Right lung (tissue), 5 donors: ENCODE results near the gene DNAH12. TPM values are rescaled to one million over a fixed set of nuclear protein-coding genes. Genes with fewer than 3 reads are reported as not detected.
"Not testable (repeated sequence)": the region's sequence is repeated elsewhere in the genome, so short reads cannot be mapped to it uniquely, and the experiment has no call there.

Experiments
- DNase-seq, 2 donors: peaks; one replicate each; pipeline ENCODE4 v3.0.0-alpha.2; 2013
- polyA plus RNA-seq, 5 donors: library from polyadenylated mRNA; unstranded; fragments of 120-200 nt; gene quantifications; one replicate each; pipeline versions ENCODE4 v1.2.1 to v1.2.3, GENCODE V29; 2013; ENCODE audit warnings: inconsistent platforms in 1 of 5, low replicate concordance in 1 of 5; ENCODE audit not compliant: insufficient read length in 5 of 5, insufficient read depth in 1 of 5

DNAH12 gene
- polyA plus RNA-seq, 5 donors: 1.7 to 10.0 (median 7.2) TPM

DNA sequence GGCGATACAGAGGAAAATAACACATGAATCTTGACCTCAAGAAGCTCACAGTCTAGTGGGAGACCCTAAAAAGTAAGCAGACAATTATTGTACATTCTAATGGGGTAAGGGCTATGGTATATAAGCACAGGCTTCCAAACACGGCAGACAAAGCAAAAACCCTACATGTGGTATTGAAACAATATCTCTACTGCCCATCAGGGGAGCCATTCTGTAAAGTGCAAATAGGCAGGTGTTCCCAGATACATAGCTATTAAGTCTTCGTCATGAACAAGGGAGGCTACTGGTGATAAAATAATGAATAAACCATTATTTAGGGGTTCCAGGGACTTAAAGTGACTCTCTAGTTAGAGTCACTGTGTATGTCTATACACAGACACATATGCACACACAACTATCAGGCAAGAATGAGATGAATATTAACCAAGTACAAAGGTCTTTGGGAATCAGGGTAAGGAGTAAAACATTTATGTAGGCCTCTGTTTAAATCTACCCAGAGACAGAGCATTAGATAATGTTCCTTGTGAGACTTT, 213.0 kb downstream of the DNAH12 start:
- no peak for DNase-seq

DNA sequence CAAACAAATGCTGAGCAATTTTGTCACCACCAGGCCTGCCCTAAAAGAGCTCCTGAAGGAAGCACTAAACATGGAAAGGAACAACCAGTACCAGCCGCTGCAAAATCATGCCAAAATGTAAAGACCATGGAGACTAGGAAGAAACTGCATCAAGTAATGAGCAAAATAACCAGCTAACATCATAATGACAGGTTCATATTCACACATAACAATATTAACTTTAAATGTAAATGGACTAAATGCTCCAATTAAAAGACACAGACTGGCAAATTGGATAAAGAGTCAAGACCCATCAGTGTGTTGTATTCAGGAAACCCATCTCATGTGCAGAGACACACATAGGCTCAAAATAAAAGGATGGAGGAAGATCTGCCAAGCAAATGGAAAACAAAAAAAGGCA, 217.6 kb downstream of the DNAH12 start:
- not testable (repeated sequence) for DNase-seq

DNA sequence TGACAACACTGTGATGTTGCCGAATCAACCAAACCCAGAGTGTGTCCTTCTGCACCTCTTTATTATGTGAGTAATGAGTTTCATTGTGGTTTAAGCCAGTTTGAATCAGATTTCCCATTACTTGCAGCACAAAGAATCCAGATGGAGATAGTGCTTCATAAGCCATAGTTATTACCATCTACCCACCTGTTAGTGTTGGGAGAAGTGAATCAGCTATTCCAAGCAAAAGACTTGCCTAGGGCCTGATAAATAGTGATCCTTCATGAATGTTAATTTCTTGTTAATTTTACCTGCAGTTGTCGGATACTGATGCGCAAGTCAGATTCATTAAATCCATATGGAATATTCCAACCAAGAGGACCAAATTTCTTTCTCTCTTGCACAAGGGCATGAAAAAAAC, 229.9 kb downstream of the DNAH12 start:
- no peak for DNase-seq

DNA sequence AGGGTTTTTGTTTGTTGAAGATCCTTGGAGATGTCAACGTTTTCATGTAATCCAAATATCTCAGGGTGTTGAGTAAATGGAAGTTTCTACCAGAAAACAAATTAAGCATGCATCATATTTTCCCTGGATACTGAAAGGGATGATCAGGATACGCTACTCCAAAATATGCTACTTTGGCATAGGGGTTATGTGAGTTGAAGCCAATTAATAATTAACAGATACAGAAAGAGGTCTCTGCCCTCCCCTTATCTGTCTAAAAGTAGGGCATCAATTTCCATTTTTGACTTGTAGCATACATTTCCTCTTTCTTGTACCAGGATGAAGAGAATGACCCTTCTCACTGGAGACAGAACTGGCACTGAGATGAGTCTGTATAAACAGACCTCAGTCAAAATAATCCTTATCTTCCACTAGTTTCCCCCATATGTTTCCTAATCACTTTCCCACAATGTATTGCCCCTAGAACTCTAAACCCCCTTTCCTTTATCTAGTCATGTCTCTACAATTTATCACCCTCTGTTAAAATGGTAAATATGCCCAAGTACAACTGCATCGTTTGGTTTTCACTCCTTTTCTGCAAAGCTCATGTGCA, 234.3 kb downstream of the DNAH12 start:
- no peak for DNase-seq

DNA sequence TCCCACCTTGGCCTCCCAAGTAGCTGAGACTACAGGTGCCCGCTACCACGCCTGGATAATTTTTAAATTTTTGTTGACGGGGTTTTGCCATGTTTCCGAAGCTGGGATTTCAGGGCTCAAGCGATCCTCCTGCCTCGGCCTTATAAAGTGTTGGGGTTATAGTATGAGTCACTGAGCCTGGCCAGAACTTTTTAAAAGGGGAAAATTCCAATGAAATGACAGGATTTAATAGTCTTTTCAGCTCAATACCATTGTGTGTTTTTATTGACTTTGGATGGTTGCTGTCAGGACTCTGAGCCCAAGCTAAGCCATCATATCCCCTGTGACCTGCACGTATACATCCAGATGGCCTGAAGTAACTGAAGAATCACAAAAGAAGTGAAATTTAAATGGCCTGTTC, 240.6 kb downstream of the DNAH12 start:
- DNase-seq: not testable (repeated sequence)

DNA sequence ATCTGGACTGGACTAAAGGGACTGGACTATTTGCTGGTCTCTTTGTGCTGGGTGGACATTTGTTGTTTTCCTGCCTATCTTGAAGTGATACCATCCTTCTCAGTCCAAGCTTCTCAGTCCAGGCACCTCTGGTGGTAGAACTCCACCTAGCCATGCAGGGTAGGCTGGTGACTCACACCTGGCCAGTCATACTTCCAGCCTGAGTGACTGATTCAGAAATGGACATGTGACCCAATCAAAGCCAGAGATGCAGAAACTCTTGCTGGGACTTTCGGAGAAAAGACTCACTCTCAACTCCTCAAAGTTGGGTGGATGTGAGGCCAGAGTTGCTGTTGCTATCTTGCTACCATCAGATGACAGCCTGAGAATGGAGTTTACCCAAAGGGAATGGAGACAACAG, 246.1 kb downstream of the DNAH12 start:
- DNase-seq: no peak

DNA sequence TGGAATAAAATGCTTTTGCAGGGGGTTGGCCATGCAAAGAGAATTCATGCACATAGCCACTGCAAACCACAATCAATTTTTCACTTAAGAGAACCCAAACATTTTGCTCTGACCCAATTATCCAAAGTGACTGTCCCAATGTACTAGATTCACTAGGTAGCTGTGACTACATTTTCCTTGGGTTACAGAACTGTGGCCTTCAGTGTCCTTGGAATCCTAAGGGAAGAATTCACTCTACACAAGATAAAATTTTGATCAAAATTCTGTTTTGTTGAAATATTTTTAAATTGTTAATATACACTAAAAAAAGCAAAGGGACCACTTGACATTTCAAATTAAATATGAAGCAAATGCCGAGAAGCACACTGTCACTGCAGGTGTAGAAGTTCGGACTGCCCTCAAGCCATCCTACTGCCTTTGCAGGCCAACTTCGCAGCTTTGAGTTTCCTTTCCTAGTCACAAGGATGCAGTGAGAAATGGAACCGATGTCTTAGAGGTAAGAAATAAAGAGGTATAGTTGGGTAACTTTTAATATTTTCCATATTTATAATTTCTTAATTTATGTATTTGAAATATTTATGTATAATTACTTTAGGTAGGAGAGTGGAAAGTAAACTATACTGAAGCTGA, 251.1 kb downstream of the DNAH12 start:
- no peak for DNase-seq

DNA sequence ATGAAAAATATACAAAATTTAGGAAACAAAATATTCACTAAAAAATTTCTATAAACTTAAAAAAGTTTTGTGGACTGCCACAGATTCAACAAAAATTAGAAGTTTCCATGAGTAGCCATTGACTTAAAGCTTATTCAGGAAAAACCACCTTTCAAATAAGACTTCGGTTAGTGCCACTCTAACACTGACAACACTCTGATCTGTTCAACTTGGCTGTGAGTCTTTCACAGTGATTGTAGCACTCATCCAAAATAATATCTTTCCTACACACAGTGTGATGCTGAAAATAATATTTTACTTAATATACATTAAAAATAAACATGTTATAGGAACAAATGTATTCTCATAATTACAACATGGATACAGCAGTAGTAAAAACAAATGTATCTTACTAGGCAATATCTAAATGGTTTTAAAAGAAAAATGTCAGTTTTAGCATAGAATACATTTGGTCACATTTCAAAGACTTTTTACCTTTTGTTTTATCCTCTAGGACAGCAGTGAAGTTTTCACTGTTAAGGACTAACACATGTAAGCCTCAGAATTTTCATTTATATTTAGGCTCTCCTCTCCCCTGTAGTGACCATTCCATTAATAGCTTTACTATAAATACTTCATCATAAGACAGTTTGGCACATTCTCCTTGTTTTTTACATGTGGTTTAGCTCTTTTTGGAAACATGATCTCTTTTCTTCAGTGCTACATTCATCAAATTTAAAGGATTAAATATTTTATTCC, 251.8 kb downstream of the DNAH12 start, which contains the start of gene ASB14:
TSS of gene ASB14 (minus strand) at position 527 of the 738 bp plus-strand sequence. CDS start 652 bp downstream, outside the sequence.
- no peak for DNase-seq

DNA sequence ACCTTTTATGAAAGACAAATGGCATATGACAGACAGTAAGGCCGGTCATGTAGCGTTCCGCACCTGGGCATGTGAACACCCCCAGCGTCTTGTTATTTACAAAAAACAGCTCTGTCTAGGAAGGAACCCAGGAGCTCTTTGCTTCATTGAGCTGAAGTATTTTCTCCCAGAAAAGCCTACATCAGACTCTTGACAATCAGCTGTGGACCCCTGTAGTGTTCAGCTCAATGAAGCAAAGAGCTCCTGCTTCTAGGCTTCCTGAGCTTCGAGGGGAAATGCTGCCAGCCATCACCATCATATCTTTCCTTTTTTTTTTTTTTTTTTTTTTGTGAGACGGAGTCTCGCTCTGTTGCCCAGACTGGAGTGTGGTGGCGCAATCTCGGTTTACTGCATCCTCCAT, 255.7 kb downstream of the DNAH12 start:
- no peak for DNase-seq

DNA sequence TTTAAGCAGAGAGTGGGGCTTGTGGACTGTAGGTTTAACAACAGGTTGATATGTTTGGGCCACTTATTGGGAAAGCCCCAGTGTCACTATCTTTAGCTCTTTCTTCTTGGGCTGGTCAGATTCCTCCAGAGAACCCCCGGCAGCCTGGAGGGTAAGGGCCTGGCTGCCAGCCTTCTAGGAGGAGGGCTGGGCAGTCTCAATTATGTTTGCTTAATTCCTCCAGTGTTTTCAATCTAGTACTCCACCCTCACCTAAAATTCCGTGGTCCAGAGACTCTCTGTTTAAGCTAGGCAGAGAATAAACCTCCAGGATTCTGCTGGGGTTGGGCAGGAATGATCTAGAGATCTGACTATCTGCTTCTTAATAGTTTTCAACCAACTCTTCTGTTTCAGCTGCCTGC, 256.9 kb downstream of the DNAH12 start:
- no peak for DNase-seq

DNA sequence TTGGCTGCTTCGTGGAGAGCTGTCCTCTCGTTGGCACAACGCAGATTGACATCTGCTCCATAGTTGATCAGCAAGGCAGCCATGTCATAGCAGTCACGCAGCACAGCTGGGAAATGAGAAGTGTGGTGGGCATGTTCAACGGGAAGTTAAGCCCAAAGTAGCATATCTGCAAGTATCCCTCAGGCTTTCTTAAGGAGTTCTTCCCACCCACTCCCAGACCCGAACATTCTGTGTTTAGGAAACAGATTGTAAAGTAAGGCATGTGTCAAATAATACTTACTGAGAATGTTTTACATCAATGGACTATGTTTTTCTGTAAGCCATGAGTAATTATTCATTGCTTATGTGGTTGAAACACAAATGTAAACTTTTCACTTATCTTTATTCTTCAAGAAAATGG, 260.8 kb downstream of the DNAH12 start:
- no peak for DNase-seq

DNA sequence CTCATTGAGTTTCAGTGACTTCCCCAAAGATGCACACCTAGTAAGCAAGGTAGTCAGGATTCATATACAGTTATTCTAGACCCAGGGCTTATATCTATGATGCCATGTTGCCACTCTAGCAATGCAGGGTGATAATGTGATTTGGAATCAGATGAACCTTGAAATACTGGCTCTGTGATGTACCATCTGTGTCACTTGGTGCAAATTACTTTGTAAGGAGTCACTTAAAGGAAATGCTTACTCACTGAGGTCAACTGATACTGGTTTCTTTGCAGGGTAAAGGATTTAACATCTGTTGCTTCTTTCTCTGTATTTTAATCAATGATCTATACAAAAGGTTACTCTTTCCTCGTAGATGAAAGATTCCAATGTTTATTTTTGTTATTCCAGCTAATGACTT, 262.4 kb downstream of the DNAH12 start:
- DNase-seq: no peak

DNA sequence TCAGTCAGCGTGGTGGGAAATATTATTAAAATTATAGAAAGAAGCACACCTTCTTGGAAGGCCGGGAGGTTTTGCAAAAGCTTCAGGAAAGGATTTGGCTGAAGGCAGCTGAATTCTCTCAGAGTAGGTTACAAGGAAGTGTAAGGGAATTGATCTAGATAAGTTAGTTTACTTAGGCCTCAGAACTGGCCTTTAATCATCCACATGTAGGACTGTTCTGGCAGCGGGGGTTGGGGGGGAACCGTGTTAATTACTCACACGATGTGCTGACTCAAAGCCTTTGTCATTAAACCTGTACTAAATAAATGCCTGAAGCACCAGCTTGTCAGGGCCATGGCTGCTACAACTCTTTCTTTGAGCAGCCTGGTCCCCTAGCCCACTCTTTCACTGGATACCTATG, 264.5 kb downstream of the DNAH12 start:
- DNase-seq: no peak

DNA sequence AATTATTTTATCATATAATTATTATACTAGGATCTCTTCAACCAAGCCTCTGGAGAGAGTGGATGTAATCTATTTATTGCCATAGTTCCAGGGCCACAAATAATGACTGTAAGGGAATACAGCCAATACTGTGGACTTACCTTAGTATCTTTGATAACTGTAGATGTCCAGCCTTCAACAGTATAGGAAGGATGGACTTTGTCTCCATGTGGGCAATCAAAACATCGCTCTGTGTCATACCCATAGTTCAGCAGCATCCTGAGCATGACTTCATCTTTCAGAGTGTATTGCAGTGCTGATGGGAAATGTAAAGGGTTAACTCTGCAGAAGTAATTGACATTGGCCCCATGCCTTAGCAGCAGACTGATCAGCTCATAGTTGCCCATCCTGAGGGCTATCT, 265.9 kb downstream of the DNAH12 start:
- no peak for DNase-seq

DNA sequence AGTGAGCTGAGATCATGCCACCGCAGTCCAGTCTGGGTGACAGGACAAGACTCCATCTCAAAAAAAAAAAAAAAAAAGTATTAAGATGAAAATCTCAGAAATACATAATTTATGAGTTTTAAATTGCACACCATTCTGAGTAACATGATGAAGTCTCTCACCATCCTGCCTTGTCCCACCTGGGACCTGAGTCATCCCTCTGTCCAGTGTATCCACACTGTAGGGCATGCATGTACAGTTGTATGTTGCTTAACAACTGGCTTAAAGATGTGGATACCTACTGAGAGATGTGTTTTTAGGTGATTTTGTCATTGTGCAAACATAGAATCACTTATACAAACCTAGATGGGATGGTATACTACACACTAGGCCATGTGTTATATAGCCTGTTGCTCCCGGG, 268.8 kb downstream of the DNAH12 start:
- no peak for DNase-seq

DNA sequence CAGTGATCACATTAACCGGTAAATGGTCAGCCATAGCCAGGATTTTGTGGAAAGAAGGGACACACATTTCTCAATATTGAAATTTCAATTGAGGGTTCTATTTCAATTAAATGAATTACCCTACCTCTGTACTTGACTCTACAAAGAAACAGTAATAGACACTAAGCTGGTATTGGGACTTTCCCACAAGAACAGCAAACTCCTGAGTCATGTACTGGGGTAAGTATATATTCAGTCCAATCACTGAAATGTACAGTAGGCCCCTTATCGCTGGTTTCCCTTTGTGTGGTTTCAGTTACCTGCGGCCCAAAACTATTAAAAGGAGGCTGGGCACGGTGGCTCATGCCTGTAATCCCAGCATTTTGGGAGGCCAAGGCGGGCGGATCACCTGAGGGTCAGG, 269.3 kb downstream of the DNAH12 start:
- no peak for DNase-seq

DNA sequence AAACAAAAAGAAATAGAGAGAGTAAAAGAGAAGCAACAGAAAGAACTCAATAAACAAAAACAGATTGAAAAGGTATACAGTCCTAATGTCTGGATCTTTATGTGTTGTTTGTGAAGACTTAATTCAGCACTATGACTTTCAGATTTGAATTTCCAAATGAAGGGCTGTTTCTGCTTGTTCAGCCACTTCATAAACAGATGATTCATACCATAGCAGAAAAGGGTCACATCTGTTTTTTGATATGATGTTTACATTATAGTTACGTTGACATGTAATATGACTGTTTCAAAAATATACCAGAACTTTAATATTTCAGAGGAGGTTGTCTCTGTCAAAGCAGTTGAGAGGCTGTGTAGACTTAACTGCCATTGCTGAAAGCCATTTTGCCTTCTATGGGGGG, 275.7 kb downstream of the DNAH12 start:
- no peak for DNase-seq

DNA sequence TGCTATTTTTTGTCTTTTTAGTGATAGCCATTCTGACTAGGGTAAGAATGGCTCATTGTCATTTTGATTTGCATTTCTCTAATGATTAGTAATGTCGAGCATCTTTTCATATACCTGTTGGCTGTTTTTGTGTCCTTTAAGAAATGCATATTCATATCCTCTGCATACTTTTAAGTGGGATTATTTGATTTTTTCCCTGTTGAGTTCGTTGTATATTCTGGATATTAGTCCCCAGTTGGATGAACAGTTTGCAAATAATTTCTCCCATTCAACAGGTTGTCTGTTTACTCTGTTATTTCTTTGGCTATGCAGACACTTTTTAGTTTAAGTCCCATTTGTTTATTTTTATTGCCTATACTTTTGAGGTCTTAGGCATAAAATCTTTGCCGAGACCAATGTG, 282.2 kb downstream of the DNAH12 start:
- DNase-seq: no peak

DNA sequence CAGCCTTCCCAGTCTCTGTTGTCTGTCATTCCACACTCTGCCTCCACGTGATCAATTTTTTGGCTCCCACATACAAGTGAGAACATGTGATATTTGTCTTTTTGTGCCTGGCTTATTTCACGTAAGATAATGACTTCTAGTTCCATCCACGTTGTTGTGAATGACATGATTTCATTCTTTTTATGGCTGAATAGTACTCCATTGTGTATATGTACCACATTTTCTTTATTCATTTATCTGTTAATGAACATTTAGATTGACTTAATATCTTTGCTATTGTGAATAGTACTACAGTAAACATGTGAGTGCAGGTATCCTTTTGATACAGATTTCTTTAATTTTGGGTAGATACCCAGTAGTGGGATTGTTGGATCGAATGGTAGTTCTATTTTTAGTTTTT, 283.0 kb downstream of the DNAH12 start:
- DNase-seq: no peak

DNA sequence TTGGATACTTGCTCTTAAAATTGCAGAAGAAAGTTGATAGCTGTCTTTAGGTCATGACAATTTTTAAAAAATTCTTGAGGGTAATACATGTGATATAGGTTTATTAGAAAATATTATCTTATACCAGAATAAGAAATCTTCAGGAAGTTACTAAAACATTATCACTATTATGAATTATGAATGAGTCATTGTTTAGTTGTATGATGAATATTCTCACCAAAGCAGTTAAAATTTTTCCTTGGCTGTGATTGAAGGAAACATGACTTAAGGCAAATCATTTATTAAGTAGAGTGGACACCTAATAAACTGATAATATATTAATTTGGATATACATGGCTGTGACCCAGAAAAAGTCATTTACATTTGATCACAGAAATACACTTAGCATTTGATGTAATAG, 286.5 kb downstream of the DNAH12 start:
- no peak for DNase-seq

DNA sequence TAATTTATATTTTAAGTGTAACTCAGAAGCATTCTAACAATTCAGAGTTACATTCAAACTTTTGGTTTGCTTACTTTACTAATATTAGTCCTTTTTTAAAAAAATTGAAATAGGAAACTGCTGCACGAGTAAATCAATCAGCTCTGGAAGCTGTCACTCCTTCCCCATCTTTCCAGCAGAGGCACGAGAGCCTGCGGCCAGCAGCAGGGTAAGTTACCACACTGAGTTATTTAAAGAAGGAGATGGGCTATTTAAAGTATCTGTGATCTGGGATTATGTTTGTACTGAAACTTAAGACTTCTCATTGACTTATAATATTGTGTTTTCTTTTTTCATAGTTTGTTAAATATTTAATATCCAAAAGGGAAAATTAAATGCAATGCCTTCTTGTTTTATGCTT, 287.3 kb downstream of the DNAH12 start:
- DNase-seq: no peak

DNA sequence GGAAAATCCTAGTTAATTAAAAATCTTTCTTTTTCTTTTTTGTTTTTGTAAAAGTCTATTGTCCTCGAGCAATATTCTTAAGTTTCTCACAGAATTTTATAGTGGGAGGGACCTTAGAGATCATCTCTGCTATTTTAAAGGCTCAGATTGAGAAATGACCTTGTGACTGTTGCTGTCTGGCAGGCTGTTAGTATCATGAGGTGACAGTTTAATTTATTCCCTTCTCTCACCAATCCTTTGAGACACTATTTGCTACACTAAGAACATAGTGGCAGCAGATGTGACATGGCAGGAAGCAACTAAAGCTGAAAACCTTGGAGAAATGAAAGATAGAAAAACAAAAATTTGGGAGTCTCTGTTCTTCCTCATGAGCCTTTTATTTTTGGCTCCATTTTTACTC, 291.7 kb downstream of the DNAH12 start:
- no peak for DNase-seq

DNA sequence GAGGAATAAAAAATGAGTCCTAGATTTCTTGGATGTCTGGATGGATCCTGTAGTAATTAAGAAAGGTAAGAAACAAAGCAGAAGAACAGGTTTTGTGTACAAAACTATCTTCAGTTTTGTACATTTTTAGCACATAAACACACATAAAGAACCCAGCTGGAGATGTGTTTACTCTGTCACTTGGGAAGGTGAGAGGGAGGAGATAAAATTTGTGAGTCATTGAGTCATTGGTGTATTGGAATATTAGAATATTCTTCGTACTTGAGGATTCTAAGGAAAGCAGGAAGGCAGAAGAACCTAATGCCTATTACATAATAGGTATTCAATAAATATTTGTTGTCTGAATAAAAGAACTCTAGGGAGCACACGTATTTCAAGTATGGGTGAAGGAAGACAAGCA, 299.2 kb downstream of the DNAH12 start:
- no peak for DNase-seq
